IPS-18c (cell line): ENCODE data around the gene PSME4.
"Not testable (repeated sequence)": the region's sequence is repeated elsewhere in the genome, so short reads cannot be mapped to it uniquely, and the experiment has no call there.

ENCODE experiments used
- H3K4me3 ChIP-seq: 2 replicates; pipeline ENCODE4 v1.7.0; 2013; ENCODE audit warnings: low read depth, mild to moderate bottlenecking, low read length, moderate library complexity; ENCODE audit not compliant: insufficient read depth
- H3K9me3 ChIP-seq: one replicate; pipeline ENCODE4 v1.6.1; 2013; ENCODE audit warnings: mild to moderate bottlenecking, low read length, moderate library complexity; ENCODE audit not compliant: control insufficient read depth, insufficient read depth

Gene PSME4

DNA sequence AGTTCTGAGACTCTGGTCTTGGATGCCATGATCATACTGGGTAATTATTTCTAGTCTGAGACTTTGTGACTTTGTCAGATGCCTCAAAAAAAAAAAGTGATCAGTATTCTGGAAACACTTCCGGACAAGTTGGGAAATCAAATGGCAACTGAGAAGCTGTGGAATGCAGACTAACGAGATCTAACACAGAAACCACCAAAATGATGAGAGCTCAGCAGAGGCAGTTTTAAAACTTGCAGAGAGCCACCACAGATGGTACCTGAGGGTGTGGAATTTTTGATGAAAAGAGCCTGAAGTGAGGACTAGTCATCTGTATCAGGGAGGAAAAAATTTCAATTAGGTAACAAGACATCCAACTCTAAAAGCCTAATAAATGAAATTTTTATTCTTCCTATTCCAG is 105.5 kb downstream of the PSME4 start:
- no peaks in the 10 kb centered on the region for H3K9me3 ChIP-seq
- no peak overlapping the region for H3K4me3 ChIP-seq

DNA sequence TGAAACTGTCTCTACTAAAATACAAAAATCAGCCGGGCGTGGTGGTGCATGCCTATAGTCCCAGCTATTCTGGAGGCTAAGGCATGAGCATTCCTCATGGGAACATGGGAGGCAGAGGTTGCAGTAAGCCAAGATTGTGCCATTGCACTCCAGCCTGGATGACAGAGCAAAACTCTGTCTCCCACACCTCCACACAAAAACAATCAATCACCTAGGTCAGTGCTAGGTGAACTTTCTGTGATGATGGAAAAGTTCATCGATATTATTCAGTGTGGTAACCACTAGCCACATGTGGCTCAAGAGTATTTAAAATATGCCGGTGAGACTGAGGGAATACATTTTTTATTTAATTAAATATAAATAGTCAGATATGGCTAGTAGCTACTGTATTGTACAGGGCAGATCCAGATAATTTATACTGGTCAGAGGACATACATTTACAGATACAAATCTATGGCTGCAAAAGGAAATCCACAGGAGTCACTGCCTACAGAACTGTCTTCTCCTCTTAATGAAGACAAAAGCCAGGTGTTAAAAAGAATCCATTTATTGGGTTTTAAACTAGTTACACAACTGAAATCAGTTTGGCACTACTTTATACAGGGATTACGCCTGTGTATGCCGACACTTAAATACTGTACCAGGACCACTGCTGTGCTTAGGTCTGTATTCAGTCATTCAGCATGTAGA is 107.1 kb downstream of the PSME4 start:
- no peak overlapping the region for H3K4me3 ChIP-seq
- no peaks in the 10 kb centered on the region for H3K9me3 ChIP-seq

DNA sequence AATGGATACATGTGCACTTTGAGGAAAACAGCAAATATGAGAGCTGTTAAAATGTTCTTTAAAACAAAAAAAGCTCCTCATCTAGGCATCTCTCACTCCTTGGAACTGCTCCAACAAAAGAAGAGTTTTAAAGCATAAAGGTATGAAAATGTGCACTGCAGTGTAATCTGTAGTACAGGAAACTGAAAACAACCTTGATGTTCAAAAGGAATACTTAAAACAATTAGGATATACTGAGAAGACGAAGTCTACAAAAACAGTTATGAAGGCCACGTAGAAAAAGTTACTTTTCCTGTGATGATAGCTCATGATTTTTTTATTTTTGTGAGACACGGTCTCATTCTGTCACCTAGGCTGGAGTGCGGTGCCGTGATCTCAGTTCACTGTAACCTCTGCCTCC is 109.0 kb downstream of the PSME4 start:
- no peak overlapping the region for H3K4me3 ChIP-seq
- H3K9me3 ChIP-seq = no peaks in the 10 kb centered on the region

DNA sequence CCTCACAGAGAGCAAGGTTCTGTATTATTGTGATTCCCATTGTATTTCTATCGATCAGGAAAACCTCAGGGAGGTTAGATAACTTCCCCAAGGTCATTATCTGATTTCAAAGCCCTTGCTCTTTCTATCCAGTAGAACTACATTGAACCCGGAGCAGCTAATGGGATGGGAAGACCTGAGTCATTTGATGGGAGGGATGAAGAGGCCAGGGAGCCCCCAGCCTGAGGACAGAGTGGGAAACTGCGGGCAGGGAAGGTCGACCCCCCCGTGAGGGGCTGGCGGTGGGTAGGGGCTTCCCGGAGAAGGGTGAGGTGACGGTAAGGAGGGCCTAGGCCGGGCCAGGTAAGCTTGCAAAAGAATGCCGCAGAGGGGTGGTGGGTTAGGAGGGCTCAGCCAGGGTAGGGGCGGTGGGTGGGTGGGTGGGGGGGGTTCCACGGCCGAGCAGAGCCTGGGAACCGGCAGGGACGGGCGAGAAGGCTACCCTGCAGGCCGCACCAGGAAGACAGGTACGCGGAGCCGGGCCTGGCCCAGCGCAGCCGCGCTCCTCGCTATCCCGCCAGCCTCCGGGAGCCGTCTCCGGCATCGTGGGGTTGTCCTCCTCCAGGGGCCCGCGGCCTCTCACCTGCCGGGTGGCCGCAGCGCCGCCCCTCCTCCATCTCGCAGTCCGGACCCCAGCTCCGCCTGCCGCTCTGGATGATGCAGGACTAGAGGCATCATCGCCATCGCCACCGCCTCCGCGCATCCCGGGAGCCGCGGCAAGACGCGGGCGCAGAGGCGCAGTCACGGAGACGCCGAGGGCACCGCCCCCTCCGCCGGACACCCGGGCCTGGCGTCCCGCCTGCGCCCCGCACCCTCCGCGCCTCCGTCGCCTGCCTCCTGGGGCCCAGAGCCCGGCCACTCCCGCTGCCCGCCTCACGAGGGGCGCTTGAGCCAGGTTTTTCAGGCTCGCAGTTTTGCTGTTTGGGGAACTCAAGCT is 111.3 kb downstream of the PSME4 start, which contains the start of gene GPR75:
GPR75 (minus strand) TSS at position 762 of the 976 bp plus-strand sequence. CDS start 5,211 bp downstream, outside the sequence.
- Histone ChIP-seq H3K4me3 (peak within 1 kb of the TSS; percentile 25; the same call in 1 of the 2 replicates), H3K9me3 (no peaks in the 10 kb centered on the region)

DNA sequence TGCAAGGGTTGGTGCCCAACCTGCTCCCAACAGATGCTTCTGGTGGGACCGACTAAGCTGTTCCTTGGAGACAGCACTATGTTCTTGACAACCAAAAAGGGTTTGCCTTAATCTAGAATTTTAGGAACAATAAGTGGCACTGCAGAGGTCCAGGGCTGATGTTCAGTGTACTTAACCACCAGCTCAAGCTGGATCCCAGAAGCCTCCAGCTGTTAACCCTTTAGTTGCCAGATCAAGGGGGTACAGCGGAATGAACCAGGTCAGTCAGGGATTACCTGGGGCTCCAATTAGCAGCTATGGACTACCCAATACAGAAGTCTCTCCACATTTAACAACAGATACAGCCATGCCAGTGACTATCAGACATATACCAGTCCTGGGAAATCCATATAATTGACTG is 114.5 kb downstream of the PSME4 start:
- H3K9me3 ChIP-seq = no peaks in the 10 kb centered on the region
- no peak overlapping the region for H3K4me3 ChIP-seq

DNA sequence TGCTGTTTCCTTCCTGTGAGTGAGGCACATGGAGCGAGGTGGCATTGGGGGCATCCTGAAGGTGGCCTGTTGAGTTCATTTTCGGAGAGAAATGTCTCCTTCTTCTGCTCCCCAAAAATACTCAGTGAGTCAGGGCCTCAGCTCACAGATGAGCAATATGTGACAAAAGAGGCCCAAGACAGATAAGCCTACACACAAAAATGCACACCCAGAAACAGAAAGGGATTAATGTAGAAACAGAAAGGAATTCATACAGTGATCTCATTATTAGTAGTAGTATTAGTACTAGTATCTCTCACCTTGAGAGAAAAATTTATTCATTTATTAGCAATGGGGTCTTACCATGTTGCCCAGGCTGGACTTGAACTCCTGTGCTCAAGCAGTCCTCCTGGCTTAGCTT is 116.1 kb downstream of the PSME4 start:
- H3K4me3 ChIP-seq = no peak overlapping the region
- H3K9me3 ChIP-seq = no peaks in the 10 kb centered on the region

DNA sequence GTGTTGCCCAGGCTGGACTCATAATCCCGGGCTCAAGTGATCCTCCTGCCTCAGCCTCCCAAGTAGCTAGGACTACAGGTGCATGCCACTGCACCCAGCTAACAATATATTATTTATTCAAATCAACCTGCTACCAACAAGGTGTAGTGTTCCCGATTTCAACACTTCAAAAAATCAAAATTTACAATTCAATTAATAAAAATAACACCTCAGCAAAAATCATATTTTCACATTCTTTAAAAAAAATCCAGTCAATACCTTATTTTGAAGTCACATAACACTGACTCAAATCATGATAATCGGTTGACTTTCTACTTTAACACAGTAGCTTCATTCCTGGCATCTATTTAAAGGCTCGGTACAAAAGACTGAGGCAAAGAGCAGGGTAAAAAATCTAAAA is 118.3 kb downstream of the PSME4 start:
- no peak overlapping the region for H3K4me3 ChIP-seq
- no peaks in the 10 kb centered on the region for H3K9me3 ChIP-seq

DNA sequence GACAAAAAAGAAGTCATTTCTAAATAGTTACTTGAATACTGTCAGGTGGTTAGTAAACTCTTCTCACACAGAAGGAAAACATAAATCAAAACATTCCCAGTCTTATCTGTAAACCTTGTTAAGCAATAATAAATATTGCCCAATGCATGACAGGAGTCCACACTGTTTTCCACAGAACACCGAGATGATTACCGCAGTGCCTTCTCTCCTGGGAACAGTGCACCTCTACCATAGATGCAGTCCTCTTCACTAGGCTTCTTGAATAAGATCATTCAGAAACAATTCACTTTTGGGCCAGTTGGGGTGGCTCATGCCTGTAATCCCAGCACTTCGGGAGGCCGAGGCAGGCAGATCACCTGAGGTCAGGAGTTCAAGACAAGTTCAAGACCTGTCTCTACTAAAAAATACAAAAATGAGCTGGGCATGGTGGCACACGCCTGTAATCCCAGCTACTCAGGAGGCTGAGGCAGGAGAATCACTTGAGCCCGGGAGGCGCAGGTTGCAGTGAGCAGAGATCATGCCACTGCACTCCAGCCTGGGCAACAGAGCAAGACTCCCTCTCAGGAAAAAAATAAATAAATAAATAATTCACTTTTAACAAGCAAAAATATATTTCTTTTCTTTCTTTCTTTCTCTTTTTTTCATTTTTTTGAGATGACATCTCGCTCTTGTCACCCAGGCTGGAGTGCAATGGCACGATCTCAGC is 119.6 kb downstream of the PSME4 start:
- H3K9me3 ChIP-seq, H3K4me3 ChIP-seq: not testable (repeated sequence)

DNA sequence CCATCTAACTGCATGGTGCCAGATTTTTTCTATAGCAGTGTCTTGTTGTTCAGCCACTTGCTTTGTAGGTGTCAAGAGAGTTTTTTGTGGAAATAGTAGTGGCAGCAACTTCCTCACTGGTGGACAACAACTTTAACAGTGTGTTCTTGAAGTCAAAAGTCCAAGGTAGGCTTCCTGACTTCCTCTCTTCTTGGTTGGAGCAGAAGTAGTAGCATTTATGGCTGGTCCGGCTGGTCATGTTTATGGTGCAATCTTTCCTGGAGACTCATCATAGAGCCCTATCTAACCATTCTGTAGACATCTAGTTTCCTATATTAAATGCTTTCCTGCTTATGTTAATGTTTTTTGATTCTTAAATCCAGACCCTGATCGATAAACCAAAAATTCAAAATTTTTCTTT is 122.7 kb downstream of the PSME4 start:
- Histone ChIP-seq H3K9me3 (no peaks in the 10 kb centered on the region), H3K4me3 (no peak overlapping the region)

DNA sequence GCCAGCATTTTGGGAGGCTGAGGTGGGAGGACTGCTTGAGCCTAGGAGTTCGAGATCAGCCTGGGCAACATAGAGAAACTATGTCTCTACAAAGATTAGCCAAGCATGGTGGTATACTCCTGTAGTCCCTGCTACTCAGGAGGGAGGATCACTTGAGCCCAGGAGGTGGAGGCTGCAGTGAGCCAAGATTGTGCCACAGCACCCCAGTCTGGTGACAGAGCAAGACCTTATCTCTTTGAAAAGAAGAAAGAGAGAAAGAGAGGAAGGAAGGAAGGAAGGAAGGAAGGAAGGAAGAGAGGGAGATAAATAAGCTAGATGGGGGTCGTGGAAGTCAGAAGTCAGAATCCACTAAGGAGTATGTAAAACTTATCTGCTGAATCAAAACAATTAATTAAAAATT is 127.2 kb downstream of the PSME4 start:
- H3K4me3 ChIP-seq = no peak overlapping the region

DNA sequence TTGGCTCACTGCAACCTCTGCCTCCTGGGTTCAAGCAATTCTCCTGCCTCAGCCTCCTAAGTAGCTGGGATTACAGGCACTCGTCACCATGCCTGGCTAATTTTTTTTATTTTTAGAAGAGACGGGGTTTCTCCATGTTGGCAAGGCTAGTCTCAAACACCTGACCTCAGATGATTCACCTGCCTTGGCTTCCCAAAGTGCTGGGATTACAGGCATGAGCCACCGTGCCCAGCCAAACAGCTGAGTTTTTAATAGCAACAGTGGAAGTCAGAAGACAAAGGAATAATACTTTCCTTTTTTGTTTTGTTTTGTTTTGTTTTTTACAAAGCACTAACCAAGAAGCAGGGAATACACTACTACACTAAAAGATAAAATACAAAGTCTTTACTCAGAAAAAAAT is 127.9 kb downstream of the PSME4 start:
- H3K9me3 ChIP-seq = no peaks in the 10 kb centered on the region
- no peak overlapping the region for H3K4me3 ChIP-seq

More for the DNA sequence above, 127.2 kb downstream of the PSME4 start:
- H3K9me3 ChIP-seq = no peaks in the 10 kb centered on the region

DNA sequence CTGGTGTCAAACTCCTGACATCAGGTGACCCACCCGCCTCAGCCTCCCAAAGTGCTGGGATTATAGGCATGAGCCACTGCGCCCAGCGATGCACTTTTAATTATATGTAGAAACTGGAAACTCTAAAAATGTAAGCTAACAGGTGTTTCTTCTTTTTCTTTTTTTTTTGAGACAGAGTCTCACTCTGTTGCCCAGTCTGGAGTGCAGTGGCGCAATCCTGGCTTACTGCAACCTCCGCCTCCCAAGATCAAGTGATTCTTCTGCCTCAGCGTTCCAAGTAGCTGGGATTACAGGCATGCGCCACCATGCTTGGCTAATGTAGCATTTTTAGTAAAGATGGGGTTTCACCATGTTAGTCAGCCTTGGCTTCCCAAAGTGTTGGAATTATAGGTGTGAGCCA is 129.1 kb downstream of the PSME4 start:
- H3K9me3 ChIP-seq, H3K4me3 ChIP-seq: not testable (repeated sequence)

DNA sequence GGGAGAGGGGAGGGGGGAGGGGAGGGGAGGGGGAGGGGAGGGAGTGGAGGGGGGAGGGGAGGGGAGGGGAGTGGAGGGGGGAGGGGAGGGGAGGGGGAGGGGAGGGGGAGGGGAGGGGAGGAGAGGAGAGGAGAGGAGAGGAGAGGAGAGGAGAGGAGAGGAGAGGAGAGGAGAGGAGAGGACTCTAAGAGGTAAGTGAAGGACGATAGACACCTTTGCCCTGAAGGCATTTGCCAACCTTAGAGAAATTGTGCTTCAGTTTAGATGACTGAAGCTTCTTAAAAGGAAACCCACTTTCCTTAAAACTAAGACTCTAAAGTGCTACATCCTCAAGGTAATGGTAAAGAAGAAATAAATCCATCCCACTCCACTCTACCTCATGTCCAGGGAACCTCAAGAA is 130.2 kb downstream of the PSME4 start:
- Histone ChIP-seq H3K4me3 (no peak overlapping the region), H3K9me3 (no peaks in the 10 kb centered on the region)

DNA sequence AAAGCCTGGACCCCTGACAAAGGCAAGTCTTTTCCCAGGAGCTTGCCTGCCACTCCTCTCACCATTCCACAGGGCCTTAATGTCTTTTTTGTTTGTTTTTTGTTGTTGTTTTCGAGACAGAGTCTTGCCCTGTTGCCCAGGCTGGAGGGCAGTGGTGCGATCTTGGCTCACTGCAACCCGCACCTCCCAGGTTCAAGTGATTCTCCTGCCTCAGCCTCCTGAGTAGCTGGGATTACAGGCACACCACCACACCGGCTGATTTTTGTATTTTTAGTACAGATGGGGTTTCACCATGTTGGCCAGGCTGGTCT is 140.9 kb downstream of the PSME4 start:
- not testable (repeated sequence) for H3K4me3 ChIP-seq

DNA sequence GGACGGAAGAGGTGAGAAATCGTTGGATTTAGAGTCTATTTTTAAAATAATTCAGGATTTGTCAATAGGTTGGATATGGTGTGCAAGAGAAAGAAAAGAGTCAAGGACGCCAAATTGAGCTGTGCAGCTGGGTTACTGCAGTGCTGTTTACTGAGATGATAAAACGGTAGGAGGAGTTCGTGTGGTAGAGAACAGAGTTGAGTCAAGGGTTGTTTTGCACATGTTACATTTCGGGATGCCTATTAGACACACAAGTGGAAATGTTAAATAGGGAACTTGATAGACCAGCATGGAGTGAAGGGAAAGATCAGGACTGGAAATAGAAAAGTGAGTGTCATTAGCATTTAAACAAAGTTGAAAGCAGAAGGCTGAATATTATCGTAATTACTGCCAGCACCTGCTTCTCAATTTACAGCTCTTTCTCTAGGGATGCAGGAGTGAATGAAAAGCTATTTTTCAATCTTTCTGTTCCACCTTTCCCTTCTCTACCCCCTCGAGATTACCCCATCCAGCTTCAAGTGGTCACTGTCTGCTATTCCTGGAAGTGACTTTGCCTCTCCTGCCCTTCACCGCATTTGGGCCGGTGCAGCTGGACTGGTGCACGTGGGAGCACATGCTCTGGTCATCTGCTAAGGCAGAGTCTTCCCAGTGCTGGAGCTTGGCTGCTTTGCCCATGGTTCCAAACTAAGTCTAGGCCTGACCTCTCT is 141.4 kb downstream of the PSME4 start:
- Histone ChIP-seq H3K9me3 (no peaks in the 10 kb centered on the region), H3K4me3 (no peak overlapping the region)

More for the DNA sequence above, 140.9 kb downstream of the PSME4 start:
- H3K9me3 ChIP-seq = not testable (repeated sequence)

DNA sequence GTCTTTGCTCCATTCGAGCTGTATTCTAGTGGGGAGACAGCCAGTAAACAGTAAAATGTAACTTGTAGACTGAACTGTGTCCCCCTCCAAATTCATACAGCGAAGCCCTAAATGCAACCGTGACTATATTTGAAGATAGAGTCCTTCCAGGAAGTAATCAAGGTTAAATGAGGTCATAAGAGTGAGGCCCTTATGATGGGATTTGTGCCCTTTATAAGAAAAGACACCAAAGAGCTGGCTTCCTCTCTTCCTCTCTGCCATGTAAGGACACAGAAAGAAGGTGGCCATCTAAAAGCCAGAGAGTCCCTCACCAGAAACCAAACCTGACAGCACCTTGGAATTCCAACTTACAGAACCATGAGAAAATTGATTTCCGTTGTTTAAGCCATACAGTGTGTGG is 142.5 kb downstream of the PSME4 start:
- Histone ChIP-seq H3K9me3 (no peaks in the 10 kb centered on the region), H3K4me3 (no peak overlapping the region)
